ENCODE results near the gene APBA1. TPM values are rescaled to one million over a fixed set of nuclear protein-coding genes. Genes with fewer than 3 reads are reported as not detected.
A peak's percentile ranks its signal among the peaks of the same experiment; 100 is the strongest.
"Not testable (repeated sequence)": the region's sequence is repeated elsewhere in the genome, so short reads cannot be mapped to it uniquely, and the experiment has no call there.

The APBA1 gene
- total RNA-seq, 1 experiment from 2014 or later: 1.2 TPM

DNA sequence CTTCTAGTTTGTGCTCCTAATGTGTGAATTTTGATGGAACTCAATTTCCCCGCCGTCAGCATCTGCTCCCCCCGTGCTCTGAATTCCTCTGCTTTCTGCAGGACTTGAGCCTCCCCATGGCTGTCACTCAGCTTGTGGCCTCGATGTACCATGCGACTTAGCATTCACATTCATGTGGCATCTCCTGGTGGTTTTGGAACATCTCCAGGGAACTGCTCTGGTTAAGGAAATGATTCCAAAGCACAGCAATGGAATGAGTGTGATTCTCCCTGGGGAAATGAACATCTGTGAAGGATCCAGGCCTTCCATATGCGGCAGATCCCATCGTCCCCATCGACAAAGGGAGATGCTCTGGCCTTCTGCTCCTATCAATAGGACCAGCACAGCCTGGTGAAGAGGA lies 228.2 kb downstream of the APBA1 start:
- peak; percentile 72 for DNase-seq (ENCODE audit: low read depth)

DNA sequence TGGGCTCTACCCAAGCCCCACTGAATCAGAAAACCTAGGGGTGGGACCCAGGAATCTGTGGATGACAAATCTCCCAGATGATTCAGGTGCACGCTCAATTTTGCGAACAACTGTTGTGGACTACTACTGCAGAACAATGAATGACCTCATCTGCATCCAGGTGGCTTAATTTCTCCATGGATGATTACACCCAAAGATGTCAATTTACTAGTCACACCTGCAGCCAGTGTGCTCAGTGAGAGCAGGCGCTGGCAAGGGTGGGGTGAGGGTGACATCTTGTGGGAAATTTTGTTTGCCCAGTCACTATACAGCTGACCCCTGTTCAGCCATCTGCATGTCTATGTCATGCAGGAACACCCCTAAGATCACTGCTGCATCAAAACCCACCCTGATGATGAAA lies 229.0 kb downstream of the APBA1 start:
- DNase-seq (ENCODE audit: low read depth): no peak

DNA sequence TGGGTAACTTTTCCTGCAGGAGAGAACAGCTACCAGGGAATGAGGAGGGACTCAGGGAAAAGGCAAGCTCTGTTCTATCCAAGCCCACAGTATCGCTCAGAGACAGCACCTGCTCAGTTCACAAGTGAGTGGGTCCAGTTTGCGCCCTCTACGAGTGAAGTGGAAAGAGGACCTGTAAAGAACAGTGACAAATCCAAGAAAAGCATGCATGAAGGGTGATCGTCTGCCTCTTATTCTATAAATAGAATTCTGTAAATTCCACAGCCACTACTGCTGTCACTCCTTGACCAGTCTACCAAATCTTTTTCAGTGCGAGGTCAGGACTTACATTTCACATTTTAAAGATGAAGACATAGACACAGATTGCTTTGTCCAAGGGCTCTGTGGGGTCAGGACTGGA lies 229.7 kb downstream of the APBA1 start:
- no peak for DNase-seq (ENCODE audit: low read depth)

DNA sequence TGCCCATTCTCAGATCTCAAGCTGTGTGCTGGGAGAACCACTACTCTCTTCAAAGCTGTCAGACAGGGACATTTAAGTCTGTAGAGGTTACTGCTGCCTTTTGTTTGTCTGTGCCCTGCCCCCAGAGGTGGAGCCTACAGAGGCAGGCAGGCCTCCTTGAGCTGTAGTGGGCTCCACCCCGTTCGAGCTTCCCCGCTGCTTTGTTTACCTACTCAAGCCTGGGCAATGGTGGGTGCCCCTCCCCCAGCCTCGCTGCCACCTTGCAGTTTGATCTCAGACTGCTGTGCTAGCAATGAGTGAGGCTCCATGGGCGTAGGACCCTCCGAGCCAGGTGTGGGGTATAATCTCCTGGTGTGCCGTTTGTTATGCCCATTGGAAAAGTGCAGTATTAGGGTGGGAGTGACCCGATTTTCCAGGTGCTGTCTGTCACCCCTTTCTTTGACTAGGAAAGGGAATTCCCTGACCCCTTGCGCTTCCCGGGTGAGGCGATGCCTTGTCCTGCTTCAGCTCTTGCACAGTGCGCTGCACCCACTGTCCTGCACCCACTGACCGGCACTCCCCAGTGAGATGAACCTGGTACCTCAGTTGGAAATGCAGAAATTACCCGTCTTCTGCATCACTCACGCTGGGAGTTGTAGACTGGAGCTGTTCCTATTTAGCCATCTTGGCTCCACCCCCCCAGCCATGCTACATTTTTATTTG lies 231.8 kb downstream of the APBA1 start:
- not testable (repeated sequence) for DNase-seq (ENCODE audit: low read depth)

DNA sequence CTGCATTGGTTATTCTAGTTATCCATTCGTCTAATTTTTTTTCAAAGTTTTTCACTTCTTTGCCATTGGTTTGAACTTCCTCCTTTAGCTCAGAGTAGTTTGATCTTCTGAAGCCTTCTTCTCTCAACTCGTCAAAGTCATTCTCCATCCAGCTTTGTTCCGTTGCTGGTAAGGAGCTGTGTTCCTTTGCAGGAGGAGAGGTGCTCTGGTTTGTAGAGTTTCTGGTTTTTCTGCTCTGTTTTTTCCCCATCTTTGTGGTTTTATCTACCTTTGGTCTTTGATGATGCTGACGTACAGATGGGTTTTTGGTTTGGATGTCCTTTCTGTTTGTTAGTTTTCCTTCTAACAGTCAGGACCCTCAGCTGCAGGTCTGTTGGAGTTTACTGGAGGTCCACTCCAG lies 232.5 kb downstream of the APBA1 start:
- not testable (repeated sequence) for DNase-seq (ENCODE audit: low read depth)

DNA sequence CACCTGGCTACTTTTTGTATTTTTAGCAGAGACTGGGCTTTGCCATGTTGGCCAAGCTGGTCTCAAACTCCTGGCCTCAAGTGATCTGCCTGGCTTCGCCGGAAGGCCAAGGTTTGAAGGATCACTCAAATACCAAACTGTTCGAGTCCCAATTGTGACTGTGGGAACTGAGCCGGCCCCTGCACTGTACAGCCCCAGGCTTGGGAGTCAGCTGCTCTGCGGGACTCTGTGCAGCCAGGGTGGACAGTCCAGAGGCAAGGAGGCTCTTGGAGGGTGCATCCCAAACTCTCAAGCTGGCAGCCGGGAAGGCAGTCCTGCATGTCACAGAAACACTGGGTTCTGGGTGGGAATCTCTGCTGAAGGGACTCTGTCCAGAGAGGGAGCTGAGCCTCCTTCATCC lies 238.2 kb downstream of the APBA1 start:
- DNase-seq (ENCODE audit: low read depth): no peak

DNA sequence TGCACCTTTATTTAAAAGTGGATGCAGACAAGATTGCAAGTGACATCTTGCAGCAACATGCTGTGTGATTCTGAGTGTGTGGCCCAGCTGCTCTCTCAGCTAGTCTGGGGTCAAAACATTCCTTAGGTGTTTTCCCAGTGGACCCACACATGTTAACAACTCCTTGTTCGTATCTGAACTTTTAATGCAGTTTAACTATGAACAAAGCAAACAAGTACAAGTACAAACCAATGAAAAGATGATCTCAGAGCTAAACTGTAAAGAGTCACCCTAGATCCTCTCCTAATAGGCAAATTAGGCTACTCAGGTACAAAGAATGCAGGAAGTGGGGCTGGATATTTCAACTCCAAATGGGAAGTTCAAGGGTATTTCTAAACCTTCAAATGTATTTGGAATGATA lies 238.8 kb downstream of the APBA1 start:
- peak; percentile 55 for DNase-seq (ENCODE audit: low read depth)

DNA sequence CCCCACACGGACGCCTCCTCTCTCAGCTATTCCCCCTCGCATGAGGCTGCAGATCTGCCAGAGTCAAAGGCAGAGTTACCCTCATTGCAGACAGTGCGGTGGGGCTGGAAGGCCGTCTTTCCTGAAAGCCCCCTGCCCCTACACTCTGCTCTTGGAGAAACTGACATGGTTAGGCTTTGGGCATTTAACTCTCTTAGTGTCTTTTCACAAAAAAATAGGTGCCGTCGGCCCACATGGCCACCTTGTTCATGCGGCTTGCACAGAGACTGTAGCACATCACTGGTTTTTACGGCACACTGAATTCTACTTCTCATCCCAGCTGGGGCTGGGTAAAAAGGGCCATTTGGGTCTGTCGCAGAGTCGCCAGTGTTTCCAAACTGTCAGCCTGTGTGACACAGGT lies 239.5 kb downstream of the APBA1 start:
- DNase-seq (ENCODE audit: low read depth): no peak

DNA sequence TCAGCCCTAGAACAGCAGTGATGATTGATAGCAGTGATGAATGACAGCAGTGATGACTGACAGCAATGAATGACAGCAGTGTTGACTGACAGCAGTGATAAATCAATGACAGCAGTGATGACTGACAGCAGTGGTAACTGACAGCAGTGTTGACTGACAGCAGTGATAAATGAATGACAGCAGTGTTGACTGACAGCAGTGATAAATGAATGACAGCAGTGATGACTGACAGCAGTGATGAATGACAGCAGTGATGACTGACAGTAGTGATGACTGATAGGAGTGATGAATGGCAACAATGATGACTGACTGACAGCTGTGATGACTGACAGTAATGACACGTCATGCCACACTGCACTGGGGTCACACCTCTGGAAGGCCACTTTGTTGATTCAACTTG lies 240.4 kb downstream of the APBA1 start:
- no peak for DNase-seq (ENCODE audit: low read depth)

DNA sequence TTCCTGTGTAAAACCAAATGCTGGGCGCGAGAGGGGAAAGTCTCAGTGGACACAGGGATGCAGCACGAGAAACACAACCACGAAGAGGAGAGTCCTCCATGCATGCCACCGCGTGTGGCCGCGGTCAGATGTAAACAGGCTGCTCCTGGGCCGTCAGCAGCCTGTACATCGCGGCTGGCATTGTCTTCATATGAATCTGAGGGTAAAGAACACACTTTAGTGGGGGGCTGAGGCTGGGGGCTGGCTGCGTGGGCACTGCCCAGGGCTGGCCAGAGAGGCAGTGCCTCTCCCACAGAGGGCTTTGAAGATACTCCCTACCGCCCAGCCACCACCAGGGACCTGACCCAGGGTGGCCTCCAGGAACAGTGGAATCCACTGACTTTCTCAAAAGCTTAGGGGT lies 241.0 kb downstream of the APBA1 start:
- DNase-seq (ENCODE audit: low read depth): no peak

DNA sequence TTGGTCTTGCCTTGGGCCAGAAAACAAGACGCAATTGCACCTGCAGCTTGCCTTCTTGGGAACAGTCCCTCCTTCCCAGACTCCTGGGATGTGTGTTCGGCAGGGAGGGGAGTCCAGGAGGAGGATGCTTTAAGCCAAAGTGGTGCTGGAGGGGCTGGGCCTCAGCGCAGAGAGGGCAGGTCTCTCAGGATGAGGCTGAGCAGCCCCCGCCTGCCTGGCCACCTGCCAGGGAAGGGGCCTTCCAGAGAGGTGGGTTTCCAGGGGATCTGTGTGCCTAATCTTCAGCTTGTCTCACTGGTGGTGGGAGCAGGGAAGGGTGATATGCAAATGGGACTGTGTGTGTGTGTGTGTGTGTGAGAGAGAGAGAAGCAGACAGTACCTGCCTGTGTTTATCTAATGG lies 242.0 kb downstream of the APBA1 start:
- DNase-seq (ENCODE audit: low read depth): no peak

DNA sequence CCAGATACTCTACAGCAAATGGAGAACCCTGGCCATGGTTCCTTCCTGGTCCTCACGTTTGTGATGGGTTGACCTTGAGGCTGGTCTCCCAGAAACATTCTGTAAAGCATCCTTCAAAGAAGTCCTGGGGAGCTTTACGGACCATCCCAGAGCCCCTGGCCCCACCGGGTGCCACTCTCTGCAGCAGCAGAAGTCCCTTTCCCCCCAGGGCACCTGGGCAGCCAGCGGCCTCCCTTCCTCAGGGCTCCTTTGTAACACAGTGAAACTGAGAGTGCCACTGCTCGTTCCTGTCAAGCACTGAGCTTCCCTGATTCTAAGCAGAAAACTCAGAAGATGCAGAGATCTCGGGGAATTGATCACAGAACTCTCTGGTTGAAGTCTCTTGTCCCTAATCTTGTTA lies 242.9 kb downstream of the APBA1 start:
- DNase-seq (ENCODE audit: low read depth): no peak

DNA sequence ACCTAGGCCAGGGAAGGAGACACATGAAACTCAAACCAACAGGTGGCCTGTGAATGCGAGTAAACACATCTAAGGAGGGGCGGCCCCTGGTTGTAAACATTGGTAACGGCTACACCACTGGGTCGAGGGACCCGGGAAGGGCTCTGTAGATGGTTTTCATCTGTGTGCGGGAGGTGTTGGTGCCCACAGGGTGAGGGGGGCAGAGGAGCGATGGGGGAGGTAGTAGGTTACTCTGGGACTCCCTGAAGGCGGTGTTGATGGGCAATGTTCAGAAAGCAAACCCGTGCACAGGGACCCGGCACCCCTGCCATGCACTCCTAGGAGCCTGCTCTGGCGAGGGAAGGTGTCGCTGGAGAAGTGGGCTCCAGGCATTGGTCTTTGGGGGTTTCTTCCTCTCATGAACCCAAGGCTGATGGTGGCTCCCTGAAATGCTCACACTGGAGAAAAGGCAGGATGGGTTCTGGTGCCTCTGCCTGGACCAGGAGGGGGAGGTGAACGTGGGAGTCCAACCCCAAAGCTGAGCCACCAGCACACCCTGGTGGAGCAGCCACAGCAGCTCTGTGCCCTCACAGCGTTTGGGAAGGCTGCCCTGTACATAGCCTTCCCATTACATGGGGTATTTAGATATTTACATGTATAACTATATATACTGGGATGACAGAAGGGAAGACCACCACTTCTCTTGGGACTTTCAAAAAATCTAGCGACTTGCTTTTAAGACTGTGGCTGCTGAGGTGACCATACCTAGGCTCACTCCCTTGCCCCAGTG lies 244.0 kb downstream of the APBA1 start:
- no peak for DNase-seq (ENCODE audit: low read depth)

DNA sequence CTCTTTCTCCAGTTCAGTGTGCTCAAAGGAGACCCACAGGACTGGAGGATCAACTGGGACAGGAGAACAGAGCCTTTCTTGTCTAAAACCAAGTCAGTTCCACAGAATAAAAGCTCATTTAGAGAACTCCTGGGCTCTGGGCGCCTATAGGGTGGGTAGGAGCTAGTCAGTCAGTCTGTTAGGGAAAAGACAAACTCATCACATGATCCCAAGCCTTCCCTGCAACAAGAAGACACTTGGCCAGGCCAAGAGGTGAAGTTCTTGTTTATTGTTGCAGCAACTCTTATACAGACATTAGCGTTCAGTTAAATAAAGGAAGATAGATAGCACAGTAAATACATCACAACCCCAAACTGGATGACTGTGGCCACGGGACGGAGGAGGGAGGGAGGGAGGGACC lies 244.9 kb downstream of the APBA1 start:
- DNase-seq (ENCODE audit: low read depth): no peak

DNA sequence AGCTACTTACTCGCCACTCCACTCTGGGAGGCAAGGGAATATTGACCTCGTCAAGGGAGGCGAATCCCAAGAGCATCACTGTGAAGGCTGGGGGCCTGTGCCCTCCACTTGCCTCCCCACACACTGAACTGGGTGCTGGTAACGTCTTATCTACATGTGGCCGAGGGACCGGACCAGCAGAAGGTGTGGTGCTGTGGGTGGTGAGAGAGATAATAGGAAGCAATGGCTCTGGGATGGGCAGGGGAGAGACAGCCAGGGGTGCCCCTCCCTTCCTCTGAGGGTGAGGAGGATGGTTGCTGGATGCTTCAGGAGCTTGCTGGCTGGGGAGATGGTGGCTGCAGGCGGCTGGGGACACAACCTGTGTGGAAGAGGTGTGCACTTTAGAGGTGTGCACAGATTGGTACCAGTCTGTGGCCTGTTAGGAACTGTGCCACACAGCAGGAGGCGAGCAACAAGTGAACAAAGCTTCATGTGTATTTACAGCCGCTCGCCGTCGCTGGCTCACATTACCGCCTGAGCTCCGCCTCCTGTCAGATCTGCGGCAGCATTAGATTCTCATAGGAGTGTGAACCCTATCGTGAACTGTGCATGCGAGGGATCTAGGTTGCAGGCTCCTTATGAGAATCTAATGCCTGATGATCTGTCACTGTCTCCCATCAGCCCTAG lies 246.9 kb downstream of the APBA1 start:
- no peak for DNase-seq (ENCODE audit: low read depth)

DNA sequence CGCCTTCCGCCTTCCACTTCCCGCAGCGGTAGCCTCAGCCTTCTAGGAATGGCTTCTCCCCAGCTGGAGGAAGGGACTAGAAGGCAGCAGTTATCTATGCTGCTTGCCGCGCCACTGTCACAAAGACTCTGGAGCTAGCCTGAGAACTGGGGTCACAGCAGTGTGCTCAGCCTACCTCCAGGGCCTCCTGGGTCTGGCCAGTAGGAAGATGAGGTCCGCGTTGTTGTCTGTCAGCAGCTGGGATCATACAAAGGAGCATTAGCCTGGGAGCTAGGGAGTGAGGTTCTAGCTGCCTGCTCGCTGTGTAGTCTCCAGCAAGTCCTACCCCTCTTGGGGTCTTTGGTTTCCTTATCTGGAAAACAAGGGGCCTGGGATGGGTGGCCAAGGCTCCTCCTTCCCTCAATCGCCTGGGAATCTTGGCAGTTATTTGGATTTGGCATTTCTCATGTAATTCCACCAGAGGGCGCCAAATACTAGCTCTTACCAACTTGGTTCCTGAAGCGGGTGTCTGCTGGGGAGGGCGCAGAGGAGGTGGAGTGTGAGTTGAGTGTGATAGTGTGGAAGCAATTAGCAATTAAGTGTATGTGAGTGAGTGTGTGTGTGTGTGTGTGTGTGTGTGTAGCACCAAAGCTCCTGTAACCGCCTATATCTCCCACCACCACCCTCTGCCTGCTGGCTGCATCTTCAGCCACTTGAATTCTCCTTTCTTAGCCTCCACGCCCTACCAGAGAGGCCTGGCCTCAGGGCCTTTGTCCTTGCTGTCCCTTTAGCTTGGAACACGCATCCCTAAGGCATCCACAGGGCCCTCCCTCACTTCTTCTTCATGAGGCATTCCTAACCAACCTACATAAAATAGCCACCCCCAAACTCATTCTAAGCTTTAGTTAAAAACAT lies 250.0 kb downstream of the APBA1 start:
- peak; percentile 60 for DNase-seq (ENCODE audit: low read depth)

DNA sequence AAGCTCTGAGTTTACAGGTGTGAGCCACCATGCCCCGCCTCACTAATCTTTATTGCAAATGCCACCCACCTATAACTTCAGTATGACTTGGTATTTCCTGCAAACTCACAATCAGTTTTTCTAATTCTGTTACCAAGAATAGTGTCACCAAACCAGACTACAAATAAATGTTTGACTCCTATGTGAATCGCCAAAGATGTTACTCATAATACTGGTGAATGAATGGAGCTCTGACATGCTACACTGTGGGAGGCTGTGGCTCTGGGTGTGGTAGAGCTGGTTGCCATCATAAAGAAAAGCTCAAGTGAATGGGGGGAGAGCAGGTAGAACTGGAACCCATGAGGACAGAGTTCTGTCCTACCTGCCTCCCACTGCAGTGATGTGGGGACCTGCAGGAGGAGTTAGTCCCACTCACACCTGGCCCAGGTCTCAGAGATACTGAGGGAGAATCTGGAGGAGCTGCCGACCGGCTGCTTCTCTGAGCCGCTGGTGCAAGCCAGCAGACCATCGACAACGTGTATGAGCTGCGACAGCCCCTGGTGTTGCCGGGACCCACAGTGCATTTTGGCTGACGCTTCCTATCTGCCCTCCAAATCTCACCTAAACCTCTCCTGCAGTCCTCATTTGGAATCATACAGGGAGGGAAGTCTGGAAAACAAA lies 251.4 kb downstream of the APBA1 start:
- no peak for DNase-seq (ENCODE audit: low read depth)

DNA sequence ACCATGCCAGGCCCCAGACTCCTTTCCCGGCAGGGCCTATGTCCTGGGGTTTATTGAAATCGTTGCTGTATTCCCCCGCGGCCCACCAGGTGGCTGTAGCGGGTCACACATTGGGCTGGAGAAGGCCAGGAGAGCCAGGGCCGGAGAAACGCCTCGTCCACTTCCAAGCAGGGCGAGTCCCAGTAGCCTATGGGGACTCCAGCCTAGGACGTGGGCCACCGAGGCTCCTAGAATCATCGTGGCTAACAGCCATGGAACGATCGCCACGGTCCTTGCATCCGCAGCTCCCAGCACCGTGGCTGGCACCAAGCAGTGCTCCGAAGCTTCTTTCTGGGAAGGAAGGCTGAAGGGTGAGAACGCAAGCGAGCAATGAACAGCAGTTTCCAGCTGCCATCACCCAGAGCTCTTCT lies 259.4 kb downstream of the APBA1 start:
- DNase-seq (ENCODE audit: low read depth): peak; percentile 66

DNA sequence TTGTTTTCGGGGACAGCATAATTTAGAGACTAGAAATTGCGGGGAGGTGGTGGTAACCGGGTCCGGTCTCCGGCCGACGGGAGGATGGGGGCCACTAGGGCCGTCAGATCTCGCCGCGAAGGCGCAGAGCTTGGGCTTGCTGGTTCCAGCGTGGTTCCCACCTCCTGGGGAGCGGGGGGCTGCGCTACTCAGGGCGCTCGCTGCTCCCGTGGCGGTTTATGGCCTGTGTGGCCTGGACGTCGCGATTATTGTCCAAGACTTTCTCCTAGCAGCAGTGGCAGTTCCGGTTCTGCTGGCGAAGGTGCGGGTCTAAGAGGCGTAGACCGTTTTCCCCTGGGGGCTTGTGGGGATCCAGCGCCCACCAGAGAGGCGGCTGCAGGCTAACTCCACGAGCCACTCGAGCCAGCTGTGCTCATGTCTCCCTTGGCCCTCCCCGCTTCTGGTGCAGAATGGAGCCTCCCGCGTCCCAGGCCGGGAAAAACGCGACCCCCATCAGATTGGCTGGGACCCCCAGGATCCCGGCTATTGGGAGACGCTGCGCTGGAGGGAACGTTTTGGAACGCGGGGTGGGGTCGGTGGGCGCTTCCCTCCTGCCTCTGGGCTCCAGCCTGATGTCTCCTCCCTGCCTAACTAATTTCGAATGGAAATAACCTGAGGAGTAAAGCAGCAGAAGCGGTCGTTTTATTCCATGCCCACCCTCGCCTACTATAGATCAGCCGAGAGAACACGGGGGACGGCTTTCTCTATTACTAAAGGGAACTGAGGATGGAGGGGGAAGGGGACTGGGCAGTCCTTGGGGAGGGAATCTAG lies 260.0 kb downstream of the APBA1 start:
- DNase-seq (ENCODE audit: low read depth): no peak

DNA sequence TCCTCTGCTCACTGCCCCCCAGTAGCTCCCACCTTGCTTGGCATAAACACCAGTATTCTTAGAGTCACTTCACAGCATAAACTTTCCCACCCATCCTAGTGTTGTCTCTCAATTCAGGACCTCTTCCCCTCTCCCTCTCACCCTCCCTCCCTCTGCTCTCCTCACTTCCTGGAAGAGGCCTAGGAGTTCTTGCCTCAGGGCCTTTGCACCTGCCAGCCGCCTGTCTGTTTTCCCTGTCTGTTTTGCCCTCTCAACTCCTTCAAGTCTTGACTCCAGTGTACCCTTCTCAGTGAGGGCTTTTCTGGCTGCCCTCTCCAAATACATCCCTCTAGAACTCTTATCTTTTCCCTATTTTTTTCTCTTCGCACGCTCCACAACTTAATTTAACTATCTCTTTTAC lies 260.9 kb downstream of the APBA1 start:
- no peak for DNase-seq (ENCODE audit: low read depth)

DNA sequence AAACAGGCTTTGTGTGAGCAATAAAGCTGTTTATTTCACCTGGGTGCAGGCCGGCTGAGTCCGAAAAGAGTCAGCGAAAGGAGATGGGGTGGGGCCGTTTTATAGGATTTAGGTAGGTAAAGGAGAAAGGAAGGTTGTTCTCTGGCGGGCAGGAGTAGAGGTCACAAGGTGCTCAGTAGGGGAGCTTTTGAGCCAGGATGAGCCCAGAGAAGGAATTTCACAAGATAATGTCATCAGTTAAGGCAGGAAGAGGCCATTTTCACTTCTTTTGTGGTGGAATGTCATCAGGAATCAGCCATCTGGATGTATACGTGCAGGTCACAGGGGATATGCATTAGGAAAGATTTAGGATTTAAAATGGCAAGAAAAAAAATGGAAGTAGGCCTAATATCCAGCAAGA lies 262.2 kb downstream of the APBA1 start:
- not testable (repeated sequence) for DNase-seq (ENCODE audit: low read depth)
